HEK293 (cell line): ENCODE data around the gene MCAM.

Experiments used
- CTCF ChIA-PET: fragments of 350-600 bp; formaldehyde crosslinking; extraction: SDS; loops from one replicate; lab custom pipeline; 2021; ENCODE audit warnings: antibody characterized with exemption; lab: Yijun Ruan, JAX
- POLR2A ChIA-PET: fragments of 300-600 bp; formaldehyde crosslinking; extraction: SDS; loops from one replicate; lab custom pipeline; 2020; ENCODE audit warnings: antibody characterized with exemption, inconsistent platforms; lab: Yijun Ruan, JAX
- H3K27ac ChIP-seq: fragments of 200-500 bp; sonication (Bioruptor generic); 2 replicates; pipeline ENCODE4 v1.5.1; 2014; ENCODE audit warnings: low read depth, low read length, control low read depth, inconsistent platforms; ENCODE audit errors: extremely low read depth
- H3K36me3 ChIP-seq, 2 experiments: fragments of 200-500 bp in 1 of 2; sonication (Bioruptor generic) in 1 of 2; 1 replicate in 1 of 2; 2 replicates in 1 of 2; pipeline ENCODE4 v1.5.1; 2014 to 2017; ENCODE audit warnings: inconsistent platforms in 2 of 2, low read length in 2 of 2; ENCODE audit not compliant: control insufficient read depth in 2 of 2, insufficient read depth in 1 of 2
- H3K4me1 ChIP-seq: fragments of 200-500 bp; sonication (Bioruptor generic); 2 replicates; pipeline ENCODE4 v1.5.1; 2014; ENCODE audit warnings: mild to moderate bottlenecking, low read length, inconsistent platforms; ENCODE audit not compliant: control insufficient read depth, insufficient read depth
- H3K4me3 ChIP-seq: 2 replicates; pipeline ENCODE4 v1.5.1; 2011; ENCODE audit warnings: low read depth, mild to moderate bottlenecking, control low read depth, low read length, moderate library complexity
- H3K9me3 ChIP-seq: fragments of 200-500 bp; sonication (Bioruptor generic); 2 replicates; pipeline ENCODE4 v1.5.1; 2014; ENCODE audit warnings: low read depth, low read length, inconsistent platforms; ENCODE audit not compliant: control insufficient read depth, insufficient read depth
- PRDM10 ChIP-seq: fragments of 450-650 bp; formaldehyde crosslinking; IDR thresholded peaks from 2 replicates; pipeline ENCODE4 v1.5.1; 2016; ENCODE audit warnings: missing biosample characterization, missing genetic modification characterization
- SCRT1 ChIP-seq: fragments of 450-650 bp; formaldehyde crosslinking; IDR thresholded peaks from 2 replicates; pipeline ENCODE4 v1.5.1; 2016; ENCODE audit warnings: missing biosample characterization, missing genetic modification characterization, borderline replicate concordance
- YY1 ChIP-seq: fragments of 450-650 bp; formaldehyde crosslinking; IDR thresholded peaks from 2 replicates; pipeline ENCODE4 v1.5.1; 2018; ENCODE audit warnings: missing biosample characterization, missing genetic modification characterization
- ZBTB17 ChIP-seq: fragments of 450-650 bp; formaldehyde crosslinking; IDR thresholded peaks from 2 replicates; pipeline ENCODE4 v1.5.1; 2016; ENCODE audit warnings: missing biosample characterization, missing genetic modification characterization
- ZNF211 ChIP-seq: fragments of 450-650 bp; formaldehyde crosslinking; IDR thresholded peaks from 2 replicates; pipeline ENCODE4 v1.5.1; 2016; ENCODE audit warnings: low read depth, missing biosample characterization, missing genetic modification characterization
- ZNF280D ChIP-seq: fragments of 450-650 bp; formaldehyde crosslinking; IDR thresholded peaks from 2 replicates; pipeline ENCODE4 v1.5.1; 2016; ENCODE audit warnings: missing biosample characterization, missing genetic modification characterization
- ZNF350 ChIP-seq: fragments of 450-650 bp; formaldehyde crosslinking; IDR thresholded peaks from 2 replicates; pipeline ENCODE4 v1.5.0; 2017; ENCODE audit warnings: missing biosample characterization, mild to moderate bottlenecking, missing genetic modification characterization
- ZNF354C ChIP-seq: fragments of 450-650 bp; formaldehyde crosslinking; IDR thresholded peaks from 2 replicates; pipeline ENCODE4 v1.5.1; 2016; ENCODE audit warnings: missing biosample characterization, missing genetic modification characterization, low read depth, borderline replicate concordance
- ZNF48 ChIP-seq: fragments of 450-650 bp; formaldehyde crosslinking; IDR thresholded peaks from 2 replicates; pipeline ENCODE4 v1.5.1; 2016; ENCODE audit warnings: missing biosample characterization, missing genetic modification characterization
- ZNF529 ChIP-seq: fragments of 450-650 bp; formaldehyde crosslinking; IDR thresholded peaks from 2 replicates; pipeline ENCODE4 v1.5.1; 2017; ENCODE audit warnings: missing genetic modification characterization, missing biosample characterization; ENCODE audit not compliant: insufficient replicate concordance
- ZNF664 ChIP-seq: fragments of 450-650 bp; formaldehyde crosslinking; IDR thresholded peaks from 2 replicates; pipeline ENCODE4 v1.5.1; 2016; ENCODE audit warnings: missing biosample characterization, missing genetic modification characterization
- ZSCAN30 ChIP-seq: fragments of 450-650 bp; IDR thresholded peaks from 2 replicates; pipeline ENCODE4 v1.5.1; 2018; ENCODE audit warnings: missing biosample characterization, mild to moderate bottlenecking, missing genetic modification characterization, moderate library complexity
- TF ChIP-seq, protein P1 (sequence below): fragments of 450-650 bp; formaldehyde crosslinking; IDR thresholded peaks from 2 replicates; pipeline ENCODE4 v1.5.1; 2016; ENCODE audit warnings: missing biosample characterization, missing genetic modification characterization
- TF ChIP-seq, protein P2 (sequence below): sonication (generic); formaldehyde crosslinking; IDR thresholded peaks from 2 replicates; pipeline ENCODE4 v1.8.1; 2022; ENCODE audit warnings: mild to moderate bottlenecking, moderate library complexity, missing genetic modification reagents
- TF ChIP-seq, protein P3 (sequence below): fragments of 450-650 bp; formaldehyde crosslinking; IDR thresholded peaks from 2 replicates; pipeline ENCODE4 v1.5.1; 2016; ENCODE audit warnings: missing biosample characterization, missing genetic modification characterization
- TF ChIP-seq, protein P4 (sequence below): fragments of 450-650 bp; formaldehyde crosslinking; IDR thresholded peaks from 2 replicates; pipeline ENCODE4 v1.5.1; 2016; ENCODE audit warnings: missing biosample characterization, missing genetic modification characterization

The MCAM gene

DNA sequence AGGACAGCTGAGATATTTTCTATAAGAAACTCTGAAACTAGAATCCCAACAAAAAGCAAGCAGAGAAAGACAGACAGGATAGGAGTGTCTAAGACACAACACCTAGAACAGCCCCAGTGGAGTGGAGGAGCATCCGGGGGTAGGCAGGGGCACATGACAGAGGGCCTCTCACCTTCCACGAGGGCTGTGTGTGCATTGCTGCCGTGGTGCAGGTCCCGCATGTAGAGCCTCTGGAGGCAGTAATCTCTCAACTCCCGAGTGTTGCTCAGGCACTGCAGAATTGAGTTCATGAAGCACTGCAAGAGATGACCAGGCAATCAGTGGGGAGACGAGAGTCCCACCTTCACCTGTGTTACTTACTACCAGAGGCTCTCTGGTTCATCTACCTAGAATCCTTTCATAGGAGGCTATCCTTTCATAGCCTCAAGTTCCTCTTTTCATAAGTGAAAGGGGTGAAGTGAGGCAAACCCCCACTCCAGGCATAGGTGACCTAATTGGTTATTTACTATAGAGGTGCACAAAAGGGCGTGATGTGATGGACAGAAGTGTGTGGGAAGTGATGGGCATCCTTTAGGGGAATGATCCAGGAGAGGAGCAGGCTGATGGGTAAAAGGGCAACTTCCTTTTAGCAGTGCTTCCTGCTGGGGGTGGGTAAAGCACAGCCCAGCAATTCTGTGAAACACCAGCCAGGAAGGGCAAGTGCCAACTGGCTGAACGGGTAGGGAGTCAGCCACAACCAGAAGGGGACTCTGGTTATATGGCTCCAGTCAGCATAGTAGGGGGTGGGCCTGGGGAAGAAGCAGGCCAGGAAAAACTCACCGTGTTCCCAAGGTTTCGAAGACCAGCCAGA is 42.7 kb upstream of the MCAM start:
- POLR2A ChIA-PET = interaction anchor here (0.7 kb wide), 2 partner anchors 19 to 59 kb away, joined by 3 read pairs; no protein-coding TSS in a partner anchor
- Histone ChIP-seq H3K27ac (no peak overlapping the region), H3K4me3 (no peak overlapping the region), H3K9me3 (no peaks in the 10 kb centered on the region), H3K36me3 (peaks cover 0 to 44% of the 10 kb centered on the region in 2 experiments; a peak in 1 of 3 replicates), H3K4me1 (peaks cover 9% of the 10 kb centered on the region)
- TF ChIP-seq, protein P1, sequence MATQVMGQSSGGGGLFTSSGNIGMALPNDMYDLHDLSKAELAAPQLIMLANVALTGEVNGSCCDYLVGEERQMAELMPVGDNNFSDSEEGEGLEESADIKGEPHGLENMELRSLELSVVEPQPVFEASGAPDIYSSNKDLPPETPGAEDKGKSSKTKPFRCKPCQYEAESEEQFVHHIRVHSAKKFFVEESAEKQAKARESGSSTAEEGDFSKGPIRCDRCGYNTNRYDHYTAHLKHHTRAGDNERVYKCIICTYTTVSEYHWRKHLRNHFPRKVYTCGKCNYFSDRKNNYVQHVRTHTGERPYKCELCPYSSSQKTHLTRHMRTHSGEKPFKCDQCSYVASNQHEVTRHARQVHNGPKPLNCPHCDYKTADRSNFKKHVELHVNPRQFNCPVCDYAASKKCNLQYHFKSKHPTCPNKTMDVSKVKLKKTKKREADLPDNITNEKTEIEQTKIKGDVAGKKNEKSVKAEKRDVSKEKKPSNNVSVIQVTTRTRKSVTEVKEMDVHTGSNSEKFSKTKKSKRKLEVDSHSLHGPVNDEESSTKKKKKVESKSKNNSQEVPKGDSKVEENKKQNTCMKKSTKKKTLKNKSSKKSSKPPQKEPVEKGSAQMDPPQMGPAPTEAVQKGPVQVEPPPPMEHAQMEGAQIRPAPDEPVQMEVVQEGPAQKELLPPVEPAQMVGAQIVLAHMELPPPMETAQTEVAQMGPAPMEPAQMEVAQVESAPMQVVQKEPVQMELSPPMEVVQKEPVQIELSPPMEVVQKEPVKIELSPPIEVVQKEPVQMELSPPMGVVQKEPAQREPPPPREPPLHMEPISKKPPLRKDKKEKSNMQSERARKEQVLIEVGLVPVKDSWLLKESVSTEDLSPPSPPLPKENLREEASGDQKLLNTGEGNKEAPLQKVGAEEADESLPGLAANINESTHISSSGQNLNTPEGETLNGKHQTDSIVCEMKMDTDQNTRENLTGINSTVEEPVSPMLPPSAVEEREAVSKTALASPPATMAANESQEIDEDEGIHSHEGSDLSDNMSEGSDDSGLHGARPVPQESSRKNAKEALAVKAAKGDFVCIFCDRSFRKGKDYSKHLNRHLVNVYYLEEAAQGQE (tag by site-specific recombination) = no peak
- TF ChIP-seq PRDM10 (no peak), ZBTB17 (no peak), ZNF48 (no peak), ZNF664 (tag by site-specific recombination) (no peak), ZNF280D (tag by site-specific recombination) (no peak)
- TF ChIP-seq, protein P2, sequence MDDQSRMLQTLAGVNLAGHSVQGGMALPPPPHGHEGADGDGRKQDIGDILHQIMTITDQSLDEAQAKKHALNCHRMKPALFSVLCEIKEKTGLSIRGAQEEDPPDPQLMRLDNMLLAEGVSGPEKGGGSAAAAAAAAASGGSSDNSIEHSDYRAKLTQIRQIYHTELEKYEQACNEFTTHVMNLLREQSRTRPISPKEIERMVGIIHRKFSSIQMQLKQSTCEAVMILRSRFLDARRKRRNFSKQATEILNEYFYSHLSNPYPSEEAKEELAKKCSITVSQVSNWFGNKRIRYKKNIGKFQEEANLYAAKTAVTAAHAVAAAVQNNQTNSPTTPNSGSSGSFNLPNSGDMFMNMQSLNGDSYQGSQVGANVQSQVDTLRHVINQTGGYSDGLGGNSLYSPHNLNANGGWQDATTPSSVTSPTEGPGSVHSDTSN (CRISPR knock-in tag) = no peak
- TF ChIP-seq, protein P3, sequence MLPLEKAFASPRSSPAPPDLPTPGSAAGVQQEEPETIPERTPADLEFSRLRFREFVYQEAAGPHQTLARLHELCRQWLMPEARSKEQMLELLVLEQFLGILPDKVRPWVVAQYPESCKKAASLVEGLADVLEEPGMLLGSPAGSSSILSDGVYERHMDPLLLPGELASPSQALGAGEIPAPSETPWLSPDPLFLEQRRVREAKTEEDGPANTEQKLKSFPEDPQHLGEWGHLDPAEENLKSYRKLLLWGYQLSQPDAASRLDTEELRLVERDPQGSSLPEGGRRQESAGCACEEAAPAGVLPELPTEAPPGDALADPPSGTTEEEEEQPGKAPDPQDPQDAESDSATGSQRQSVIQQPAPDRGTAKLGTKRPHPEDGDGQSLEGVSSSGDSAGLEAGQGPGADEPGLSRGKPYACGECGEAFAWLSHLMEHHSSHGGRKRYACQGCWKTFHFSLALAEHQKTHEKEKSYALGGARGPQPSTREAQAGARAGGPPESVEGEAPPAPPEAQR = no peak
- CTCF ChIA-PET = interaction anchor here (0.6 to 1.6 kb wide), 5 partner anchors 19 to 449 kb away, joined by 3 to 10 read pairs (median 5); no protein-coding TSS in a partner anchor

GRCh38 chr11:119357074-119357473 is 40.1 kb upstream of the MCAM start:
- no peaks in the 10 kb centered on the region for H3K9me3 ChIP-seq
- ChIA-PET POLR2A (interaction anchor here (0.6 kb wide), 1 partner anchor 401 kb away, joined by 4 read pairs; no protein-coding TSS in a partner anchor), CTCF (interaction anchor here (1.0 to 3.3 kb wide), 6 partner anchors 12 to 20 kb away, joined by 3 to 35 read pairs (median 6); partner anchors contain the start of gene C1QTNF5)
- peaks cover 0 to 44% of the 10 kb centered on the region in 2 experiments; a peak in 1 of 3 replicates for H3K36me3 ChIP-seq
- H3K4me1 ChIP-seq = peaks cover 5% of the 10 kb centered on the region
- H3K4me3 ChIP-seq = no peak overlapping the region
- H3K27ac ChIP-seq = no peak overlapping the region
- no peak for TF ChIP-seq ZNF354C (tag by site-specific recombination)
- no peak for TF ChIP-seq ZSCAN30 (tag by site-specific recombination)
- TF ChIP-seq, protein P4, sequence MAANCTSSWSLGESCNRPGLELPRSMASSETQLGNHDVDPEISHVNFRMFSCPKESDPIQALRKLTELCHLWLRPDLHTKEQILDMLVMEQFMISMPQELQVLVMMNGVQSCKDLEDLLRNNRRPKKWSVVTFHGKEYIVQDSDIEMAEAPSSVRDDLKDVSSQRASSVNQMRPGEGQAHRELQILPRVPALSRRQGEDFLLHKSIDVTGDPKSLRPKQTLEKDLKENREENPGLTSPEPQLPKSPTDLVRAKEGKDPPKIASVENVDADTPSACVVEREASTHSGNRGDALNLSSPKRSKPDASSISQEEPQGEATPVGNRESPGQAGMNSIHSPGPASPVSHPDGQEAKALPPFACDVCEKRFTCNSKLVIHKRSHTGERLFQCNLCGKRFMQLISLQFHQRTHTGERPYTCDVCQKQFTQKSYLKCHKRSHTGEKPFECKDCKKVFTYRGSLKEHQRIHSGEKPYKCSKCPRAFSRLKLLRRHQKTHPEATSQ = no peak
- TF ChIP-seq ZNF350 (tag by site-specific recombination) = no peak
- TF ChIP-seq YY1 (tag by site-specific recombination) = no peak
- no peak for TF ChIP-seq ZNF211 (tag by site-specific recombination)
- no peak for TF ChIP-seq ZNF529
- no peak for TF ChIP-seq SCRT1 (tag by site-specific recombination)
